Fibroblast of peridontal ligament (primary cell): ENCODE data around the gene CADPS.
"Not testable (repeated sequence)": the region's sequence is repeated elsewhere in the genome, so short reads cannot be mapped to it uniquely, and the experiment has no call there.

Experiments
- DNase-seq: peaks from one replicate; pipeline ENCODE4 v3.0.0-alpha.2; 2010; ENCODE audit errors: extremely low read depth

The CADPS gene

GRCh38 chr3:62600033-62600432, 275.2 kb downstream of the CADPS start:
- no peak for DNase-seq

- DNase-seq: no peak
These were observed 277.7 kb downstream of the CADPS start for GRCh38 chr3:62597491-62597890.

GRCh38 chr3:62592408-62592807, 282.8 kb downstream of the CADPS start:
- DNase-seq: no peak

- no peak for DNase-seq
These were observed 286.1 kb downstream of the CADPS start for GRCh38 chr3:62589078-62589477.

- DNase-seq: peak; percentile 82
These were observed 287.6 kb downstream of the CADPS start for GRCh38 chr3:62587579-62588031.

- no peak for DNase-seq
These were observed 288.0 kb downstream of the CADPS start for GRCh38 chr3:62587169-62587568.

GRCh38 chr3:62586356-62586755, 288.9 kb downstream of the CADPS start:
- peak; percentile 83 for DNase-seq

GRCh38 chr3:62585861-62586260, 289.4 kb downstream of the CADPS start:
- no peak for DNase-seq

- no peak for DNase-seq
These were observed 290.6 kb downstream of the CADPS start for GRCh38 chr3:62584636-62585035.

GRCh38 chr3:62582495-62583172, 292.6 kb downstream of the CADPS start:
- DNase-seq: no peak

GRCh38 chr3:62580485-62580884, 294.7 kb downstream of the CADPS start:
- not testable (repeated sequence) for DNase-seq

GRCh38 chr3:62577153-62577552, 298.1 kb downstream of the CADPS start:
- DNase-seq: no peak

GRCh38 chr3:62574266-62574898, 300.8 kb downstream of the CADPS start:
- no peak for DNase-seq

GRCh38 chr3:62571916-62572315, 303.3 kb downstream of the CADPS start:
- DNase-seq: no peak

- no peak for DNase-seq
These were observed 304.3 kb downstream of the CADPS start for GRCh38 chr3:62570888-62571287.

- DNase-seq: no peak
These were observed 305.6 kb downstream of the CADPS start for GRCh38 chr3:62569609-62570008.

- peak; percentile 87 for DNase-seq
These were observed 307.9 kb downstream of the CADPS start for GRCh38 chr3:62567097-62568021.

GRCh38 chr3:62566022-62566557, 309.1 kb downstream of the CADPS start:
- no peak for DNase-seq

GRCh38 chr3:62562596-62562995, 312.6 kb downstream of the CADPS start:
- peak; percentile 45 for DNase-seq

GRCh38 chr3:62562017-62562416, 313.2 kb downstream of the CADPS start:
- DNase-seq: peak; percentile 89

- DNase-seq: peak; percentile 71
These were observed 315.3 kb downstream of the CADPS start for GRCh38 chr3:62559831-62560445.
